ENCODE data around the gene PTTG1.
A peak's percentile ranks its signal among the peaks of the same experiment; 100 is the strongest.

The PTTG1 gene

DNA sequence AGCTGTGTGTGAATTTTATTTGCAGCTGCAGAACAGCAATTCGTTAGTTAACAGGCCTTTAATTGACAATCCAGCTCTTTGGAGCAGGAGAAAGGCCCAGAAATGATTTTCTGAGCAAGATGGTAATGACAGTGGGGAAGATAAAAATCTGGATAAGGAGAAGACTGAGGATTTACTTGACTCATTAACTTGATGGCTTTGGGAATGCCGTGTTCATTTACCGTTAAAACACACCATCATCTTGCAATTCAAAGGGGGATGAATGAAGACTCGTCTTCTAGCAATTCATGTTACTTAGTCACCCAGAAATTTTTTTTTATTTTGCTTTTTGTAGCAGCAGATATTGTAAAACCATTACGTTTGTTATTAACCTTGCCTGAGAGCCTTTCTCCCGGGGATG is 52.0 kb downstream of the PTTG1 start:
- no peak for DNase-seq (ENCODE audit: low spot score)

DNA sequence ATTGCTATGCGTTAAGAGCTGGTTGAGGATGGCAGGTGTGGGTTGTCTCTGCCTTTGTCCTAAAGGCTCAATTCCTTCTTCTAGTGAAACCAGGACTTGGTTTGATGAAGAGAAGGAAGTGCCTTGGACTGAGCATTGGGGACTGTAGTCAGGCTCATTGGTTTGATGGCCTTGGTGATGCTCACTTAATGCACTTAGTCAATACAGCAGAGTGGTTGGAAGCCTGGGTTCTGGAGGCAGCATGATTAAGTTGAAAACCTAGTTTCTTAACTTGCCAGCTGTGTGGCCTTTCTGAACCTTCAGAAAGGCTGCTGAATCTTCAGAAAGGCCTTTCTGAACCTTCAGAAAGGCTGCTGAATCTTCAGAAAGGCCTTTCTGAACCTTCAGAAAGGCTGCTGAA is 52.4 kb downstream of the PTTG1 start:
- DNase-seq (ENCODE audit: low spot score) = no peak

GRCh38 chr5:160475864-160476438 is 54.3 kb downstream of the PTTG1 start:
- DNase-seq (ENCODE audit: low spot score) = no peak

- peak; percentile 37 for DNase-seq (ENCODE audit: low spot score)
Observed at GRCh38 chr5:160477266-160477970, 55.8 kb downstream of the PTTG1 start.

DNA sequence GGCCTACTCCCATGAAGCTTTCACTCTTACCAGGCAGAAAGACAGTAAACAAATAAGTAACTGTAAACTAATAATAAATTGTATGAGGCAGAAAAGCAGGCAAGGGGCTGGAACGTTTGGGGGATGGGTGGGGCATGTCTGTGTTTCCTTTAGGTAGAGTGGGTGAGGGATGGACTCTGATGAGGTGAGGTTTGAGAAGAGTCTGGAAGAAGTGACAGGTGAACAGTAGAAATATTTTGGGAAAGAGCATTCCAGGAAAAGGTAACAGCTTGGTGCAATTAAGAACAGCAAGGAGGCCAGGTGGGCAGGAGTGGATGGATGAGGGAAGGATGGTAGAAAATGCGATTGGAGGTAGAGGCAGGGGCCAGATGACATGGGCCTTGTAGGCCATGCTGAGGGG is 56.5 kb downstream of the PTTG1 start:
- no peak for DNase-seq (ENCODE audit: low spot score)
